B cell (primary cell): ENCODE measurements around the gene FST. TPM values are rescaled to one million over a fixed set of nuclear protein-coding genes. Genes with fewer than 3 reads are reported as not detected.

Experiments used
- ATAC-seq: fragments of 200-7000 bp; cut with Tn5 transposase; one replicate; pipeline ENCODE4 v1.10.0; 2021; ENCODE audit warnings: low read depth, mild to moderate bottlenecking, moderate number of reproducible peaks, moderate library complexity
- CTCF ChIA-PET: fragments of 350-600 bp; sonication (Branson Sonifier 250); formaldehyde crosslinking; loops from one replicate; lab custom pipeline; 2021; ENCODE audit warnings: antibody characterized with exemption, inconsistent platforms; lab: Charles Lee
- POLR2A ChIA-PET: fragments of 350-600 bp; sonication (Branson Sonifier 250); formaldehyde crosslinking; loops from one replicate; lab custom pipeline; 2021; ENCODE audit warnings: antibody characterized with exemption; lab: Charles Lee
- DNase-seq: peaks from one replicate; pipeline ENCODE4 v3.0.0; 2013
- H2AFZ ChIP-seq: 2 replicates; pipeline ENCODE4 v1.6.1; 2012; ENCODE audit warnings: mild to moderate bottlenecking, low read depth, low read length; ENCODE audit not compliant: insufficient read depth, poor library complexity, severe bottlenecking
- H3K27ac ChIP-seq, 2 donors: 1 replicate in 1 of 2; 2 replicates in 1 of 2; pipeline ENCODE4 v1.5.1; 2012 to 2013; ENCODE audit warnings: low read length in 2 of 2, mild to moderate bottlenecking in 2 of 2, moderate library complexity in 1 of 2
- H3K27me3 ChIP-seq, 4 experiments: fragments of 200-600 bp in 1 of 4; sonication (generic) in 1 of 4; replicated peaks in 1 of 4; 1 replicate in 2 of 4; 2 replicates in 2 of 4; pipeline versions ENCODE4 v1.6.1 to v1.7.0; 2013 to 2016; ENCODE audit warnings: low read length in 3 of 4, mild to moderate bottlenecking in 2 of 4, mixed read lengths in 1 of 4, moderate library complexity in 1 of 4; ENCODE audit not compliant: insufficient read depth in 4 of 4, control insufficient read depth in 3 of 4; ENCODE audit errors: control extremely low read depth in 1 of 4
- H3K36me3 ChIP-seq, 2 experiments: replicated peaks in 1 of 2; 1 replicate in 1 of 2; 2 replicates in 1 of 2; pipeline versions ENCODE4 v1.6.1 to v1.7.1; 2013; ENCODE audit warnings: low read length in 1 of 2; ENCODE audit not compliant: insufficient read depth in 2 of 2, control insufficient read depth in 1 of 2; ENCODE audit errors: control extremely low read depth in 1 of 2, extremely low read depth in 1 of 2
- H3K4me1 ChIP-seq, 2 donors: fragments of 200-600 bp in 1 of 2; sonication (generic) in 1 of 2; 1 replicate in 1 of 2; 2 replicates in 1 of 2; pipeline versions ENCODE4 v1.5.1 to v1.6.1; 2013 to 2017; ENCODE audit warnings: low read length in 2 of 2; ENCODE audit not compliant: control insufficient read depth in 2 of 2, insufficient read depth in 2 of 2
- H3K4me2 ChIP-seq: replicated peaks from 2 replicates; pipeline ENCODE3; 2012; ENCODE audit warnings: mild to moderate bottlenecking, low read depth, low read length; ENCODE audit not compliant: poor library complexity, severe bottlenecking
- H3K4me3 ChIP-seq, 5 experiments: fragments of 200-600 bp in 1 of 5; sonication (generic) in 1 of 5; 1 replicate in 3 of 5; 2 replicates in 2 of 5; pipeline versions ENCODE4 v1.5.1 to v1.7.0; 2011 to 2016; ENCODE audit warnings: low read length in 4 of 5, mild to moderate bottlenecking in 4 of 5, low read depth in 2 of 5, control low read depth in 1 of 5, moderate library complexity in 1 of 5; ENCODE audit not compliant: insufficient read depth in 1 of 5; ENCODE audit errors: control extremely low read depth in 1 of 5, extremely low read depth in 1 of 5
- H3K79me2 ChIP-seq: fragments of 200-600 bp; sonication (generic); one replicate; pipeline ENCODE4 v1.6.0; 2016; ENCODE audit warnings: low read length; ENCODE audit not compliant: control insufficient read depth, insufficient read depth
- H3K9ac ChIP-seq: fragments of 200-600 bp; sonication (generic); 2 replicates; pipeline ENCODE4 v1.6.1; 2017; ENCODE audit warnings: mild to moderate bottlenecking, low read length, moderate library complexity
- H3K9me3 ChIP-seq, 3 donors: one replicate each; pipeline versions ENCODE4 v1.6.1 to v1.7.1; 2013; ENCODE audit warnings: low read length in 2 of 3; ENCODE audit not compliant: control insufficient read depth in 2 of 3, insufficient read depth in 1 of 3; ENCODE audit errors: control extremely low read depth in 1 of 3
- H4K20me1 ChIP-seq: 2 replicates; pipeline ENCODE4 v1.6.0; 2012; ENCODE audit warnings: mild to moderate bottlenecking, low read length; ENCODE audit not compliant: insufficient read depth, control insufficient read depth, poor library complexity, severe bottlenecking
- H3K27ac Mint-ChIP-seq: one replicate; pipeline ENCODE4 v1.8.0; 2021; ENCODE audit warnings: mixed read lengths
- H3K27me3 Mint-ChIP-seq: one replicate; pipeline ENCODE4 v1.8.0; 2021; ENCODE audit warnings: mixed read lengths
- H3K4me1 Mint-ChIP-seq: one replicate; pipeline ENCODE4 v1.8.0; 2021; ENCODE audit warnings: mixed read lengths
- H3K4me3 Mint-ChIP-seq: one replicate; pipeline ENCODE4 v1.8.0; 2021; ENCODE audit warnings: mixed read lengths
- H3K9me3 Mint-ChIP-seq: one replicate; pipeline ENCODE4 v1.8.0; 2022; ENCODE audit warnings: mixed read lengths; ENCODE audit not compliant: insufficient read depth
- CTCF ChIP-seq: fragments of 200-600 bp; IDR thresholded peaks from one replicate; pipeline ENCODE4 v1.8.0; 2022; ENCODE audit warnings: antibody characterized with exemption, mild to moderate bottlenecking
- EZH2 ChIP-seq: IDR thresholded peaks from 2 replicates; pipeline ENCODE4 v1.6.1; 2012; ENCODE audit warnings: borderline replicate concordance, low read depth, mild to moderate bottlenecking, moderate library complexity, low read length; ENCODE audit not compliant: insufficient read depth, poor library complexity, severe bottlenecking
- WGBS: methylation state at CpG from one replicate; pipeline ENCODE4 v1.1.5; 2013; ENCODE audit warnings: missing lambda C conversion rate; ENCODE audit not compliant: insufficient coverage; 5-methylcytosine and 5-hydroxymethylcytosine counted together
- intact Hi-C: fragments of 100-400 bp; cut with micrococcal nuclease; formaldehyde crosslinking; loops from one replicate; pipeline ENCODE4 v1.10.0; 2022
- polyA minus RNA-seq: library from RNA; depleted of rRNA, polyadenylated mRNA; stranded (reverse); fragments of >200 nt; gene quantifications from 2 replicates; pipeline ENCODE4 v1.2.3, GENCODE V29; 2012
- polyA plus RNA-seq: library from polyadenylated mRNA; depleted of rRNA; stranded (reverse); fragments of >200 nt; gene quantifications from 2 replicates; pipeline ENCODE4 v1.2.3, GENCODE V29; 2012
- total RNA-seq, 2 donors: library from RNA; stranded (reverse); fragments of 120-200 nt in 1 of 2; gene quantifications; 1 replicate in 1 of 2; 2 replicates in 1 of 2; pipeline versions ENCODE4 v1.2.3 to v1.2.4, GENCODE V29; 2013 to 2022

Gene FST
- total RNA-seq: not detected in 2 replicates
- total RNA-seq (2013): 0.37 TPM
- polyA plus RNA-seq: not detected in 2 replicates
- polyA minus RNA-seq: not detected in 2 replicates

- Mint-ChIP-seq H3K4me3 (peak within 1 kb of the TSS; percentile 90), H3K9me3 (no peaks in the 10 kb centered on the region), H3K27me3 (peaks cover 66% of the 10 kb centered on the region), H3K27ac (peak within 1 kb of the TSS; percentile 41), H3K4me1 (peaks cover 39% of the 10 kb centered on the region)
- CTCF ChIA-PET: interaction anchor here (0.7 to 1.1 kb wide), 2 partner anchors 8 to 747 kb away, joined by 3 read pairs; no protein-coding TSS in a partner anchor
- H3K9me3 ChIP-seq: no peaks in the 10 kb centered on the region
- intact Hi-C loops: no loop called here
- WGBS: 1% methylated on average over 63 of the region's 64 CpGs
- peaks cover 33 to 36% of the 10 kb centered on the region in 2 donors for H3K4me1 ChIP-seq
- peaks cover 0 to 47% (median 30%) of the 10 kb centered on the region in 4 experiments for H3K27me3 ChIP-seq
- H4K20me1 ChIP-seq: no peaks in the 10 kb centered on the region
- H3K36me3 ChIP-seq: no peaks in the 10 kb centered on the region
- H3K27ac ChIP-seq: no peak within 1 kb of the TSS
- POLR2A ChIA-PET: no interaction called here
- H3K9ac ChIP-seq: peak within 1 kb of the TSS; percentile 65
- H3K4me3 ChIP-seq: peak within 1 kb of the TSS; percentile 40 to 74 (median 60)
- ATAC-seq (no peak), DNase-seq (peak; percentile 40)
- H2AFZ ChIP-seq: peak within 1 kb of the TSS; percentile 77
- H3K79me2 ChIP-seq: no peaks in the 10 kb centered on the region
- H3K4me2 ChIP-seq: peak within 1 kb of the TSS; percentile 92
- TF ChIP-seq CTCF (no peak), EZH2 (no peak)
Measured at GRCh38 chr5:53480416-53481158, at the start of gene FST. Gene FST, plus strand, starts transcription at chr5:53480629. Its CDS starts 163 bp downstream, at chr5:53480792.

GRCh38 chr5:53431665-53432064, 48.8 kb upstream of the FST start:
- DNase-seq: no peak
- H3K36me3 ChIP-seq: no peaks in the 10 kb centered on the region
- H3K4me3 ChIP-seq: no peak overlapping the region
- intact Hi-C loops: no loop called here
- ChIA-PET CTCF (no interaction called here), POLR2A (no interaction called here)
- no peak overlapping the region for H2AFZ ChIP-seq
- H4K20me1 ChIP-seq: no peaks in the 10 kb centered on the region
- Mint-ChIP-seq H3K27ac (no peak overlapping the region), H3K4me3 (no peak overlapping the region), H3K9me3 (no peaks in the 10 kb centered on the region), H3K4me1 (no peaks in the 10 kb centered on the region), H3K27me3 (no peaks in the 10 kb centered on the region)
- no peaks in the 10 kb centered on the region for H3K4me1 ChIP-seq
- no peak overlapping the region for H3K4me2 ChIP-seq
- no peak for ATAC-seq
- H3K27ac ChIP-seq: no peak overlapping the region
- H3K9me3 ChIP-seq: no peaks in the 10 kb centered on the region
- H3K9ac ChIP-seq: no peak overlapping the region
- 97% methylated on average over 3 of the region's 6 CpGs for WGBS
- no peaks in the 10 kb centered on the region for H3K79me2 ChIP-seq
- TF ChIP-seq EZH2 (no peak), CTCF (no peak)
- no peaks in the 10 kb centered on the region for H3K27me3 ChIP-seq
